Stimulated activated CD4-positive, alpha-beta T cell treated with anti-CD3 and anti-CD28 coated beads, Interleukin-2, amount 100 ng/mL, for 48 hours (primary cell): Measurements from ENCODE around the gene DAB1.

Experiments used
- DNase-seq, 2 donors: peaks; one replicate each; pipeline ENCODE4 v3.0.0-alpha.2; 2020

Gene DAB1

DNA sequence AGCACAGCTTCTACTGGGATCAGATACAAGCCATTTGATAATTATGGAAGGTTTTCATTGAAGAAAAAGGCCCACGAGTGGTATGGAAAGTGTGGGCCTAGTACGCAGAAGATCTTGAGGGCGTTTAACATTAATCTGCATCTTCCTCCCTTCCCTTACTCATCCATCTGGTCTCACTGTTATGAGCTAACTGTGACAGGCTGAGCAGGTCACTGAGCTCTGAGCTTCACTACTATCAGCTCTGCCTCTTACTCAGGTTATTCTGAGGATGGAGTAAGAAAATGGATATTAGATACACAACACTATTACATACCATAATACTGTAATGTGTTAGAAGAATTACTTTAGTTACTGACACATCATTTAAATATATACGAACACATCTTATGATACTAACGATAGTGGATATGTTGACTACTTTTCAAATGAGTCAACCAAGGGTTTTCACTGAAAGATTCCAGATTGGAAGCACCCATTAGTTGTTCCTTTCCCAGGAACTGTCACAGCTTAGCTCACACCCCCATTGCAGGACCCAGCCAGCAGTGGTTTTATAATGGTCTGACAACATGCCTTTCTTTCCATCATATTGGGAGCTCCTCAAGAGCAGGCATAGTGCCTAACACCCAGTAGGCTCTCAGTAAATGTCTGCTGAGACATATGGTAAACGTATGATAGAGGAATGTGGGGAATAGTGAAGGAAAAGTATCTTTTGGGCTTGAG lies 360.3 kb downstream of the DAB1 start:
- DNase-seq, result no peak

DNA sequence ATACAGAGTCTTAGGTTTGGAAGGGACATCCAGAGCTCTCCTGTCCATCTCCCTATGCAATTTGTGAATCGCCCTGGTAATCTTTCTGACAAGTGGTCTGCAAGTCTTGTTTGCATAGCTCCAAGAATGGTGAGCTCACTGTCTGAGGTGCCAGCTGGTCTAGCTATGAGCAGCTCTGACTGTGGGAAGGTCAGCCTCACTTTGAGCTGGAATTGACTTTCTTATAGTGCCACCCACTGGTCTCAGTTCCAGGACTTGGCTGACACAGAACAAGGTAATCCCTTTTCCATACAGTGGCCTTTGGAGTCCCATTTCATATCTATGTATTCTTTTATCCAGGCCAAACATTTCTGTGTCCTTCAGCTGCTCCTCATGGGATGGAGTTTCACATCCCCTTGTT lies 362.5 kb downstream of the DAB1 start:
- DNase-seq, result no peak

DNA sequence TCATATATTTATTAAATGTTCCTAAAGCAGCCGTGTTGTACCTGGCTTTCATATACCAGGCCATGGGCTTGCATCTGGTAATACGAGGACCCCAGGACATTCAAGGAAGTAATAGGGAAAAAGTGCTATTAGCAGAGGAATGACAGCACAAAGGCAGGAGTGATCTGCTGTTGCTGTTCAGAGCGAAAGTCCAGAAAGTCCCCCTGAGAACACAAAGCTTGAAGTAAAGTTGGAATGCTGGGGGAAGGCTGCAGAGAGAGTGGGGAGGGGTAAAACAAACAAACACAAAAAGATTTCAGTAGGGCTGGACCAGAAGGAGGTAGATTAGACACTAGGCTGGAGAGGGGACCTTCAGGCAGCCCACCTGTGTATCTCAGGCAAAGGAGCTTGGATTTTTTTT lies 363.4 kb downstream of the DAB1 start:
- no peak for DNase-seq

DNA sequence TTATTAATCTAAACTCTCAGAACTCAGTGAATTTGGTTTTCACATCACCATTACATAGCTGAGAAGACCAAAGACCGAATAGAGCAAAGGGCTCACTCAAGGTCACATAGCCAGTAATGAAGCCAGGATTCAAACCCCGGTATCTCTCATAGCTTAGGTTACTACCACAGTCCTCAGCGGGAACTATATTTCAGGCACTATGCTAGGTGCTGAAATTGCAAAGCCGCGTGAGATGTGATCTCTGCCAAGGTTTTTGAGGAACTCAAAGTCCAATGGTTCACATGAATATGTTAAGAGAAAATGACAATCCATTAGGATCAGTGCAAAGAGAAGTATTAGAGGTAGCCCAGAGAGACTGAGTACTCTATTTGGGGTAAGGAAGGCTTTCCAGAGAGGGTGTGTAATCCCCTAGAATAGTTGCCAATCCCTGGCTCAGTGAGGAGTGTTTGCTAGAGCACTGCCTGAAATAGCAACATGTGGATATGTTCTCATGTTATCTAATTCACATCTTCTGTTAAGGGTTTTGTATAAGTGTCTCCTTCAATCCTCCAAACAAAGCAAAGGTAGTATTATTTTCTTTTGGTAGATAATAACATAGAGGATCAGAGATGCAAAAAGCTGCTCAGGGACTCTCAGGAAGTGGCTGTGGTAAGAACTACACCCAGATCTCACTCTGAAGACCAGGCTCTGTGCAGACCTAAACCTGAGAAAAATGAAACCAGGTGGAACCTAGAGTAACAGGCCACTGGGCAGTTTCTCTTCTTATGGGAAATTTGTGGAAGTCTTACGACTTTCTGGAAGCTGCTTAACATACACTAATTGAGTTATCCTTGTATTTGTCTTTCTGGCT lies 365.0 kb downstream of the DAB1 start:
- DNase-seq, result no peak

DNA sequence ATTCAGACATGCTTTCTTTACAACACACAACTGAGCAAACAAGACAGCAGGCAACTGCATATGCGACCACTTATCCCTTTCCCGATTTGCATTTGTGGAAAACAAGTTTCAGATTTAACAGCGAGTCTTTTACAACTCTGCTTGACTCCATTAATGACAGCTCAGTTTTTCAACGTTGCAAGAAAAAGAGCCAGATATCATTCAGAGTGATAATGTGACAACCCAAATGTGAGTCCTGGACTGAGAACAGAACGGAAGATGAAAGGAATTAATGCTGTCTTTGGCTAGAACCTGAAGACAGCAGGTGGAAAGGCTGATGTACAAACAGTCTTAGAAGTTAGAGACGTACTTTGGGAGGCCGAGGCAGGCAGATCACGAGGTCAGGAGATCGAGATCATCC lies 375.0 kb downstream of the DAB1 start:
- DNase-seq, result no peak

DNA sequence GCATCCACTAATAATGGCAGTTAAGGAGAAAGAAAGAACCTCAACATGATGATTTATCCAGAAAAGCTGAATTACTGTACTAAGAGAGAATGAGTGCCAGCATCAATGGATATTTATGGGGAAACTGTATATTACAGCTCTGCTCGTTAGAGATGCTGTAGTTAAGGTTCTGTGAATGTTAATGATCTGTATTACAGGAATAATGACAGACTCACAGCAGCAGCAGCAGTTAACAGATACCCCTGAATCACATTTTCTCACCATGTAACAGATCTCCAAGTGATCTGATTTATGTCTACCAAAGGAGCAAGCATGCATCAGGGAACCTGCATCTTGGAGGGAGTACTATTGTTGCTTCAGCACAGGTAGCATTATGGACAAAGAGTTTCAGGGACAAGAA lies 377.4 kb downstream of the DAB1 start:
- no peak for DNase-seq

DNA sequence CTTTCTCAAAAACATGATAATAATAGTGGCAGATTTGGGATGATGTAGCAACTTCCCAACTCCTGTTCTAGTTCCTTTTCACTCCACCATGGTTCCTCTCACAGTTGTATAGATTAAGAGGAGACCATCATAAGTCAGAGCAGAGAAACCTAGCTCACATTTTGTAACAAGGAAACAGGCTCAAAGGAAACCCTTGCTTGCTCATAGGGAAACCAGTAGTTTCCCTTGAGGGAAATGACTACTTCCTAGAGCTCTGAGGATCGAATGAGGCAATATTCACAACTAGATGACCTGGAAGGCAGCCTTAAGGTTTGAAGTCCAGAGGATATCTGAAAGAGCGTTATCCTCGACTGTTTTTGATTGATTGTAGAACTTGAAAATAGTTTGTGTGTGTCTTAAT lies 382.0 kb downstream of the DAB1 start:
- no peak for DNase-seq

DNA sequence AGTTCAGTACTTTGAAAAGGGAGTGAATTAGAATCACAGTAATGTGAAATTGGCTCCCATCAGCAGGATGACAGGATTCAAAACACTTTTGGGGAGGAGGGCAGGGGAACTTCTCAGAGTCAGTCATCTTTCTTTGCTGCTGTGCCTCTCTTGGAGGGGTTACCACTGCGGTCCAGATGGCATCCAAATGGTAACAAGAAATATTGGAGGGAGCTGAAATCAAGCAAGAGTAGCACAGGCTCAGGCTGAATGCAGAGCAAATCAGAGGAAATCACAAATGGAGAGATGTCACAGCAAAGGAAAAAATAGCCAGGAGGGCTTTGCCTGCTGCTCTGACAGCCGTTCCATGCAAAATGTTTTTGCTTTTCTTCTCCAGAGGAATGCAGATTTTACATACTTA lies 383.0 kb downstream of the DAB1 start:
- DNase-seq, result no peak

DNA sequence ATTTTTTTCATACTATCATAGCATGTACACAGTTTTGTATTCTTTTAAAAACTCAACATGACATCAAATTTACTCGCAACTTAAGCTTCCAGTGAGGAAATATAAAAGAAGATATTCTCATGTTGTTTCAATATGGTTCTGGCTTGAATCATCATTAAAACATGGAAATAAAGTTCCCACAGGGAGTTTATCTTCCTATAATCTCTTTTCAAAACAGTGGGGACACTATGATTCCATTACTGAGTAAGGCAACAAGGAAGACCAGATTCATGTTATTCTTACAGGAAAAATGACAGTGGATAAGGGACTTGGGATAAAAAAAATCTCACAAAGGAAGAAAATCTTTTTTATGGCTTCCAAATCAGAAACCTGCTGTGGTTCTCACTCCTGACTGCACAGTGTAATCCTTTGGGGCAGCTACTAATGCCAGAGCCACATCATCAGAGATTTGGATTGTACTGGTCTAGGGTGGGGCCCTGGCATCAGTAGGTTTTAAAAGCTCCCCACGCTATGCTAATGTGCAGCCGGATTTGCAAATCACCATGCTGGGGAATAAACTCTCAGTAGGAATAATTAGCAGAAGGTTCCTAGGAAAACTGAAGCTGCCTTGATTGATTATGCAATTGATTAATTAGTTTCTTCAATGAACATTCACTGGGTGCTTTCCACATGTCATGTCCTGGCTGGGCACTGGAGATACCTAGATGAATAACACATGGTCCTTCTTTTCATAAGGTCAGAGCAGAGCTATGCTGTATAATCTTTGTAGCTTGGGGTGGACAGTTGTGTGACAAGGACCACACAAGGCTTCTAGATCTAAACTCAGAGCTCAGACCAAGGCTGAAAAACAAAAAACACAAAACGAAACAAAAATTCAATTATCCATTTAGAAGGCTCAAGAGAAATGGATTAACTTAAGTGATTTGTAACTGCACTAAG lies 386.9 kb downstream of the DAB1 start:
- DNase-seq, result no peak

DNA sequence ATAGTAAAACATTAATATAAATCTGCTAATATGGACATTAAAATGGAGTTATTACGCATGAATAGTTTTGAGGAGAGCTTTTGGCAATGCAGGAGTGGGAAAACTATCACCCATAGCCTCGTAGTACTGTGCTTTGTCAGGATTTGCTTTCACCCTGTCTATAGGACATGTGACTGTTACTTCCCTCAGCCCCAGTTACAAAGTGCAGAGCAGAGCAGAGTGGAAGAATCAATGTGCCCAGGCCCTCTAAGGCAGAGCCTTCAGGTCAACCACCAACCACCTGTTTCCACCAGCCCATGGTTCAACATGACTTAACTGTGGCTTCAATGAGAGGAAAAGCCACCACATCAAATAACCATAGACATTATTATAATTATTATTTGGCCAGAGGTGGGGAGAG lies 389.1 kb downstream of the DAB1 start:
- DNase-seq, result no peak

DNA sequence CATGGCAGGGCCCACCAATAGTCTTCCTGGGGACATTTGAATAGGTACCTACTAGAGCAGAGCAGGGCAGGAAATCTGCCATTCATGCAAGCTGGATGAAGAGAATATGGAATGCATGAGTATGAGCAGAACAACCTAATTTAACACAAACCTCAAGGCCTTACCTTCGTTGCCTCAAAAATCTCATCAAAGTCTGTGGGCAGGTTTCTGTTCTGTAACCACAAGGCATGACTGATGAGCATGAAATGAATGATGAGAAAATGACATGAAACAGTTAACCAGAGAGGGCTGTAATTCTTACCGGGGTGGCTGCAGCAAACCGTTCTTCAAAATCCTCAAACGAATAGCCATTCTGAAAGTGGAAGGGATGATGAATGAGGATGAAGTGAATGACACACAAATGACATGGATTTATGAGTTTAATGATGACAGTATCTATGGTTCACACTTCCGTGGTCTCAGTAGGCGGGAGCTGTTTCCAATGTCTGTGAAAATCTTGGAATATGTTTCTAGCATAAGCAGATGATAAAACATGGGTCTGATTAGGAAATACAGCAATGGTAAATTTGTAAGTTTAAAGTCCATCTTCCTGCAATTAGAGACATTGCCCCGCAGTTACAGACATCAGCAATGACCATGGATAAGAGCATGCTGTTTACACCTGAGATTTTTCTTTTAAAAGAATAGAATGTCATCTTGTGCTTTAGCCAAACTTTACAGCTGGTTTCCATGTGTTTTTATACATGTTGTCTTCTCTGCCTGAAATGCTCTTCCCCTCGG lies 390.4 kb downstream of the DAB1 start:
- peak in 1 of 2 donors; percentile 0 for DNase-seq

DNA sequence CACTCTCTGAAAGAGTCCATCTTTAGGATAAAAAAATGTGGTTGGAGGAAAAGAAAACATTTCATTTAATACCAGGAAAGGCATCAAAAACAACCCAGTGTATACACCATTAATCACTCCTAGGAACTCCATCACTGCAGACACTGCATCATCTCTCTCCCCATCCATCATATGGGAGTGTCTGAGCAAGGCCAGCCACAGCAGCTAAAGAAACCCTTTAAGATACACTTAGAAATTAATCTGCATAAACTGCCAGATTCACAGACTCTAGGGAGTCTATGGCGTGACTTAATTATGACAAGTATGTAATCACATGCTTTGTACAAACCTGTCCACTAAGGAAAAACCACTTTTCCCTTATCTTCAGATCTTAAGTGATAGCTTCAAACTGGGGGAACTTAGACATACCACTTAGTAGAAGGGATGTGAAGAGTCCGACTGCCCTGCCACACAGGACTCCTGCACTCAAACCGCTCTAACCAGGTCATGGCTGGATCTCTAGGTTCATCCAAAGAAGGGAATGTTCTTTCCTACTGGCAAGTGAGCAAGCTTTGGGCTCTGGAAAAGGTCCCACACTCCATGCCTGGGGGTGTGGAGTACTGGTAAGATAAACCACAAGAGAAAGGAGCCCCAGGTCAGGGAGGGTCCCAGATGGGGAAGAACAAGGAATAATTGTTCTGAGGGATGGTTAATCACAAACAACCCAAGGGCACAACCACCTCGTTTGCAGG lies 397.1 kb downstream of the DAB1 start:
- DNase-seq, result no peak

DNA sequence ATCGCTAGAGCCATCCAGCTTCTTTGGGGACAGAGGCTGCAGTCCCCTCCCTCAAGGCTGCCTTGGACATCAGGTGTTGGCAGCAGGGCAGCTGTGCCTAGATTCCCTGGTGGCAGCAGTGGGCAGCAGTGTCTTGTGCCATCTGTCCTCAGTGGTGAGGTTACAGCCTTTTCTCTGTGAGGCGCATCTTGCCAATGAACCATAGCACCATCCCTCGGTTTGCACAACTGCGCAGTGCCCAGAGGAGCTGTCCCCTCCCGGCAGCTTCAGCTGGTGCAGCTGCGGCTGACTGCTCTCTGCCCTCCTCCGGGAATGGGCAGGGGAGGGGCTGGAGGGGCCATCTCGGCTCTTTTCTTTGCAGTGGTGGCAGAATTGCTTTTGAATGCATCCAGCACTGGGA lies 399.0 kb downstream of the DAB1 start:
- no peak for DNase-seq

DNA sequence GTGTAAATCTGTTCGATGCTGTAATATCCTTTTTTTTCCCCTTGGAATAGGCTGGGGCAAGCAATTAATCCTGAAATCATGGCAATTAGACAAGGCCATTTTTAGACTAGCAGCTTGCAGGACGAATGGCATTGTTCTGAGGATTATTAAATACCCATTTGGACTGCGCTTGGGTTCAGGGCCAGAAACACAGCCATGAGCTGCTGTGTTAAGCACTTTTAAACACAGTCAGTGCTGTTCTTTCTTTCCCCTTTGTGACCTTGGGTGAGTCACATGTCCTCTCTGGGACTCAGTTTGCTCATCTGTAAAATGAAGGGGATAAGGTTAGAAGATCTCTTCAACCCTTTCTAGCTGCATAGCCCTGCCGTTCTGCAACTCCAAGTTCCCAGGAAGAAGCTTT lies 399.4 kb downstream of the DAB1 start:
- DNase-seq, result no peak

DNA sequence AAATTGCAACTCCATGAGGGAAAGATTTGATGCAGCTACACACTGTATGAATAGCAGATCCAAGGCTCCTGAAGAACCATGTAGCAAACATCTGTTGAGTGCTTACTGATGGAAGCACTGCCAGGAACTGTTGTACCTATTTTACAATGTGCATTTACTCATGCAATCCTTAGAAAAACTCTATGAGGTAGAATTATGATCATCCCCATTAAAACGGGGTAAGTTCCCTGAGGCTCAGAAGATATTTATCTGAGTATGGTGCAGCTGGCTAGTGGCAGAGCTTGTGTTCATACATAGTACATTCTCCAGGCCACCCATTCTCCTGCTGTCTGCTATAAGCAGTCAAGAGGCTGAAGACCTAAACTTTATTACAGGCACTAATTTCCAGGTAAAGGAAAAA lies 403.6 kb downstream of the DAB1 start:
- DNase-seq, result no peak

DNA sequence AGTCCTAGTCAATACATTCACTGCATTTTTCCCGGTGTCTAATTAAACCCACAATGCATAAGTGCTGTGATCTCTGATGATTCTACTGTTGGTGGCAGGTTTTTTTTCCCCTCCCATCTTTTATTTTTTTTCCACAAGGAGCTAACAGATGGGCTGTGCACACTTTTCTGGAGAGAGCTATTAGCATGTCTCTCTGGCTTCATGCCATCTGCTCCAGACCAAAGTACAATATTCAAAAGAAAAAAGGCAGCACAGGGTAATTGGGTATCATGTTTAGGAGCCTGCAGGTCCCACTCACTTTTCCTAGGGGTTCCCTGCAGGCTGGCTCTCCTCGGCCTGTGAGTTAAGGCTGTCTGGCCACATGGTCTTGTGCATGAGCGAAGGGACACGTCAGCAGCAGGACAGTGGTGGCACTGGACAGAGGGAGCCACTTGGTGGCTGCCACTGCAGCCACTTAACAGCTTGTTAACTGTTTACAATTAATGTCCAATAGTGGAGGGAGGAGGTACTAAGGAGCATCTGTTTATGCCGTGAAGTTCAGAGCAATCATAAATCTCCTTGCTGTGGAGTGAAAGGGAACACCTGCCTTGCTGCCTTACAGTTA lies 404.5 kb downstream of the DAB1 start:
- no peak for DNase-seq

DNA sequence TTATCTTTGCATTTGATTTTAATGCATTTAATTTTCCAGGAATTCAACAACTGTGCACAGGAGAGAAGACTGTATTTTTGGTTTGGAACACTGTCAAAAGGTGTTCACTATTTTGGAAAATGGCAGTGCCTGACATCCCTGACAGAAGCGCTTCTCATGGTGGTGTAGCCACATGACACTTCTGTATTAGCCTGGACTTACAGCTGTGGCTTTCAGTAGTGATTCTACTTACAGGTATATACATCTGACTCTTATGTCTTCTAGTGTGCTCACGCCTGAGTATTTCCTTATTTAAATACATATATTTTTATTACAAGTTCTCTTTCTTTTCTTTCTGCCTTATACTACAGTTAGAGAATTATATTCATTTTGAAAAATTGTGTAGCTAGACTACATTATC lies 405.7 kb downstream of the DAB1 start:
- no peak for DNase-seq

DNA sequence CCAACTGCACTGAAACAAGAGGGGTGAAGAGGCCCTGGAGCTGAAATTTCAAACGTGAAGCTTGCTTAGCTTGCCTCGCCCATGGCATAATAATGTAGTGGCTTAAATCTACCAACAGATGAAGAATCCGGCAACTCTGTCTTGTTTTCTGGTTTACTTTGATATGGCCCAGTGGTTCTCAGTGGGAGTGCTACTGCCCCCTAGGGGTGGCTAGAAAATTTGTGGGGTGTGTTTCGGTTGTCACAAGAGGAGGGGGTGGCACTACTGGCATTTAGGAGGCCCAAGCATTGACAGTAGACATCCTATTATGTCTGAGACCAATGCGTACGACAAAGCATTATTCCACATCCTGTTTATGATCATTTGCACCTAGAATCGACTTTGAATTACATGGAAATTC lies 406.1 kb downstream of the DAB1 start:
- DNase-seq, result no peak

DNA sequence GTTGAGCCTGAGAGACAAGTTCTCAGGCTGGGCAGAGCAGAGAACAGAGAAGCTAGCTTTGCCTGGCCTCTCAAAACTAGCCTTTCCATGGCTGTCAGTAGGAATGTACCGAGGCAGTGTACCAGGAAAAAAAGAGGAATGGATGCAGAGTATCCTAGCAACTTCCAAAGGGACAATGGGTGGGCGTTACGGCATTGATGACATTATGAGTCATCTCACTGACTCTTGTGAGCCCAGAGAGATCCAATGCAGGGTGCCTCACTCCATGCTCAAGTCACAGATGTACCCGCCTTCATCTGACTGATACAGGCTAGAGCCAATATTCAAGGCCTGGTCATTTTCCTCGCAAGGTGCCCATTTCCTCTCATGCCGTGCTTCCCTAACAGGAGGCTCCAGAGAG lies 406.7 kb downstream of the DAB1 start:
- no peak for DNase-seq

DNA sequence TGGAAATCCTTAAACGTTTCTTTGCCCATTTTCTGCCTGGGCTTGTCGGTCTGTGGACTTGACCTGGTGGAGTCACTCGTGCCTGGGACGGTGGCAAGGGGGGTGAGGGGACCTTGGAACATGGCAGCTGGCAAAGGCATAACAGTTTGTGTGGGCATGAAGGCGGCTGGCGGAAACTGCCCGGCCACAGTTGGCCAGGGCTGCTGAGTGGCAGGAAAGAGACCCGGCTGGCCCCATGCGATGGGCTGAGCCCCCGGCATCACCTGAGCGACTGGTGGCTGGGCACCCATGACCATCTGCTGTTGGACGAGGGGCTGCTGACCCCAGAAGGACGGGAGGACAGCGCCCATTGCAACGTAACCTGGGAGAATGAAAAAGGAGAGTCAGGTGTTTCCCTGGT lies 408.8 kb downstream of the DAB1 start:
- no peak for DNase-seq

DNA sequence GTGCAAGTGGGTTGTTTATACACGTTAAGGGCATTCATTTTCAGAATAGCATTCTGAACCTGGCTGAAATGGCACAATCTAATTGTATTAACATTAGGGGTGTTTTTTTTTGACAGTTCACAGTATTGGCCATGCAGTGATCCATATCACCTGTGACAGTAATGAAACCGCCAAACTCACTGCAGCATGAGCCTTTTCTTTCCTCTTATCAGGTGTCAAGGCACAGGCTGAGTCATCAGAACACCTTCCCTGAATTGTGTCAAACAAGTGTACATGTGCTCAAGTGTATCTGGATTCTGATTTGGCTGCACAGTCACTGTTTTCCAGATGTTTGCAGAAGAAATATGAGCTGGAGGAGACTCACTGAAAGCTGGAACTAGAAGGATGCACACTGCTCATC lies 410.3 kb downstream of the DAB1 start:
- no peak for DNase-seq

DNA sequence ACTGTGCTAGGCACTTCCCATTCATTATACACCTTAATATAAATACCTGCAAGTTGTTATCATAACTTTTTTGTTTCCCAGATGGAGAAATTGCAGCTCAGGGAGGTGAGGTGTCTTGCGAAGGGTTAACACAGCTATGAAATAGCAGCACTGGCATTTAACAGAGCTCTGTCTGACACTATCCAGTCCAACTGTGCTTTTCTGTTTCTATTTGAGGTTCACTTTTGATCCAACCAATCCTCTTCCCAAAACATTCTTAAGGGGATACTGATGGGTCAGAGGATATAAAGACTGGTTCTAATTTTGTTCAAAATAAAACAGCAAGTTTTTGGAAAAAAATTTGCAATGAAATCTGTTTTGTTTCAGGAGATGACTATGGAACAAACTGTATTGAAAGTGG lies 411.5 kb downstream of the DAB1 start:
- DNase-seq, result no peak
